GM20431 (cell line): ENCODE measurements around the gene RNF207.
"Not testable (repeated sequence)": the region's sequence is repeated elsewhere in the genome, so short reads cannot be mapped to it uniquely, and the experiment has no call there.

Source experiments
- in situ Hi-C: fragments of 300-500 bp; cut with MseI, MboI; formaldehyde crosslinking; loops from one replicate; pipeline ENCODE4 v1.15.0; 2020; ENCODE audit warnings: low sequenced_read_pairs; ENCODE audit not compliant: unreplicated experiment

The RNF207 gene

DNA sequence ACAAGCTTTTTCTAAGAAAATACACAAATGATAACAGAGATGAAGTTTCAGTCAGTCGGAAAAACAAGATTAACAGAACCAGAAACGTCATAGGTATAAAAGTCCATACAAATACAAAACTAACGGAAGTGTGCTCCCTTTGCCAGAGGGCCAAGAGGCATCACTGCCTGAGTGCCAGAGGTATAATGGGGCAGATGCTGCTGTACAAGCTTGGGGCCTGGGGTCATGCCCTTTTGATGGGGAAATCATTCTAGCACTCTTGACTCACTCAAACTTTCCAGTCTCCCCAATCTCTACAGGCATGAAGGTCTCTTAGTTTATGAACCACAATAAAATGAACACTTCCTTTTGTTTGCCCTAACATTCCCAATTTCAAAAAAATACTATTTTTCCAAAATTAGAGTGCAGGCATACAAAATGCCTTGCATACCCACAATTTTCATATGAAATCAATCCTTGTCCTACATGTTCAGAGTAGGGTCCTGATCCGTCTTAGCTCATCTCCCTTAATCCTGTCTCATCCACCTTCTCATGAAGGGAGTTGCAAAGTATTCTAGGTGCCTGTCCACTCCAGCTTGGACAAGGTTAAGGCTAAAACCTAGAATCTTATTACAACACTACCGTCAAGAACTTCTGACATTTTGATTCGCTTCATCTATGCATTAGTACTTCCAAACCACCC, 8.0 kb upstream of the RNF207 start:
- in situ Hi-C loops: no loop called here

DNA sequence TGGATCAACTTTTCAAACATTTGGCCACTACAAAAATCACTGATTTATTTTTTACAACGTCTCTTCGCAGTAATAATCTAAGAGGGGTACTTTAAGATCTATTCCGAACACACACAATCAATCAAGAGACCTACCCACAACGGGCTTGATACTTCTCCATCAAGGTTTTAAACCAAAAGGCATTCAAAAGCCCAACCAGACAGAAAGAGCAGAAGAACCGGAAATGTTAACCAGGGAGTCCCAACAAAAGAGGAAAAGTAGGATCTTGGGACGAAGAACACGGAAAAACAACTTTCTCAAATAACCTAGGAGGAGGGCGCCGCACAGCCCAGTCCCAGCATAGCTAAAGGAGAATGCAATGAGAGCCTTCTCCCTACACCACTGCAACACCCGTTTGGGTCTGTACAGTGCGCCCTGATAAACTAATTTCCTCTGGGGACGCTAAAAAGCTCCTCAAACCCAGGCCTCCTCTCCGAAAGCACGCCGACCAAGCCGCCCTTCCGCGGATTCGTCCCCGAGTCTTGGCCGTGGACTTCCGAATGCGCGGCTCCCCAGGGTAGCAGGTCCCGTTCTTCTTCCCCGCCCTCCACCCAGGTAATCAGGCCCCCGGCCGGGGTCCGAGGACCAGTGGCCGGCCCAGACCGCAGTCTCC, 7.1 kb upstream of the RNF207 start:
- in situ Hi-C loops: no loop called here

DNA sequence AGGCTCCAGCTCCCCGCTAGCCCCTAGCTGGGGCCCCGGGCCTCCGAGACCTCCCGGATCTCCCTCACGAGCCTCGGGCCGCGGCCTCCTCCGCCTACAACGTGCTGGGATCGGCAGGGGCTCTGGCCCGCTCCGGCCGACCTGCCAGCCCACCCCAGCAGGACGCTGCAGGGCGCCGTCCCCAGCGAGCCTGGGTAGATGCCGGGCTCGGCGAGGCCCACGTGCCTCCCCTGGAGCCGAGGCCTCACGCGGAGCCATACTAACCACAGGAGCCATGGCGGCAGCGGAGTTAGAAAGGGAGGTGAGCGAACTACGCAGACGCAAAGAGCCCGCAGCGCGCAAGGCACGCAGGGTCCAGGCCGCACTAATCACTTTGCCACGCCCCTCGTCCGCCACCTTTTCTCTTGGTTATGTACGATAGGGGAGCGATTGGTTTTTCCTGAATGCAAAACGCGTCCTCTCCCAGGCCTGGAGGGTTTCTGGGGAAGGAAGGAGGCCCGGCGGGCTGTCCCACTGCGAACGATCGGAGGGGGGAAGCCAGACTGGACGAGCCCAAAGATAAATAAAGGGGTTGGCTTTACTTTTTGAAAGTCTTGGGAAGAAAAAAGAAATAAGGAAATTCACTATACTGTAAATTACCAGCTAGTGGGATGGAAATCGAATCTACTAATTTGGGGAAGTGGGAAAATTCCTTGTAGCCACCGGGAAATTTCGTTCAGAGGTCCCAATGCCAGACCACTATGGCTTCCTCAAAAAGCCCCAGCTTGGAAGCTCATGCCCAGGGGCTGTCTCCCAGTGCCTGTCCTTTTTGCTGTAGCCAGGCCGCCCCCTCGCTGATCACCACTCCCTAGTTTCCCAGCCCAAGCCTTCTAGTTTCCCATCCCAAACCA, 6.4 kb upstream of the RNF207 start, which contains the start of gene RPL22:
RPL22 (minus strand) TSS at position 298 of the 890 bp plus-strand sequence; CDS start at position 276, 22 bp downstream.
- in situ Hi-C loops: no loop called here

DNA sequence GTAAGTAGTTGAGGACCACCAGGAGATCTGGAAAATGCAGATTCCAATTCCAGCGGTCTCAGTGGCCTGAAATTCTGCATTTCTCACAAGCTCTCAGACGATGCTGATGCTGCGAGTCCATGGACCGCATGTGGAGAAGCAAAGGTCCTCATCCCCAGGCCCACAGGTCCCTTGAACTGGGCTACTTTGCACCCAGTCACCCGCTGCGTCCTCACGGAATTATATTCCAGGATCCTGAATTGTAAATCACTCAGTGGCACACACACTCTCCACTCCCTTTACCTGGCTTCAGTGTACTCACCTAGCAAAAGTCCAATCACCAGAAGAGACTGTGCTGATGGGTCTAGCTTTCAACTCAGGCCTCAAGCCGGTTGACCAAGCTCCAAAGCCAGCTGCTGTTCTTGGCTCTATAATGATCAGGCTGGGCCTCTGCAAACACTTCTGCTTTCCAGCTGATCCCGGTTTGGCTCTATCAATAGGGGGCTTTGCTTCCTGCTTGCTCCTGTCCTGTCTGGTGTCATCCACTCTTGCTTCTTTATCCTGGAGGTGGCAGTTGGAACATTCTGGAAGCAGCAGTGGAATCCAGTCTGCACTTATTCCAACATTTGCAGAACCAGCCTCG, 5.6 kb upstream of the RNF207 start:
- in situ Hi-C loops: no loop called here

DNA sequence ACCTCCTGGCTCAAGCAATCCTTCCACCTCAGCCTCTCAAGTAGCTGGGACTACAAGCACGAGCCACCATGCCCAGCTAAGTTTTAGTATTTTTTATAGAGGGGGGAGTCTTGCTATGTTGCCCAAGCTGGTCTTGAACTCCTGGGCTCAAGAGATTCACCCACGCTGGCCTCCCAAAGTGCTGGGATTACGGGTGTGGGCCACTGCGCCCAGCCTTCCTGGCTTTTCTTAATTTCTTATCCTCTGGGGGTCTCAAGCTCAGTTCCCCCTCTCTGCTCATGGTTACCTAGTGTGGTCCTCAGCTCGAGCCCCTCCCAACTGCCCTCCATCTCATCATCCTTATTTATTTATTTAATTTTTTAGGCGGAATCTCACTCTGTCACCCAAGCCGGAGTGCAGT, 3.7 kb upstream of the RNF207 start:
- in situ Hi-C loops: no loop called here

DNA sequence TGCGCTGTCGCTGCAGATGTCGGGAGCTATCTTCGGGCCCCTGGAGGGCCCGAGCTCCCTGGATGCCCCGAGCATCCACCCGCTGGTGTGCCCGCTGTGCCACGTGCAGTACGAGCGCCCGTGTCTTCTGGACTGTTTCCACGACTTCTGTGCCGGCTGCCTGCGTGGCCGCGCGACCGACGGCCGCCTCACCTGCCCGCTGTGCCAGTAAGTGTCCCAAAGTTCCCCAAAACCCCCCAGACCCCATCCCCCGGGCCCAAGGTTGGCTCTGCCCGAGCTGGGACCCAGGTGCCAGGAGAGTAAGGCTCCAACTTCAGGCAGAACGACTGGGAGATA, 569 bp downstream of the RNF207 start:
- in situ Hi-C loops: no loop called here

DNA sequence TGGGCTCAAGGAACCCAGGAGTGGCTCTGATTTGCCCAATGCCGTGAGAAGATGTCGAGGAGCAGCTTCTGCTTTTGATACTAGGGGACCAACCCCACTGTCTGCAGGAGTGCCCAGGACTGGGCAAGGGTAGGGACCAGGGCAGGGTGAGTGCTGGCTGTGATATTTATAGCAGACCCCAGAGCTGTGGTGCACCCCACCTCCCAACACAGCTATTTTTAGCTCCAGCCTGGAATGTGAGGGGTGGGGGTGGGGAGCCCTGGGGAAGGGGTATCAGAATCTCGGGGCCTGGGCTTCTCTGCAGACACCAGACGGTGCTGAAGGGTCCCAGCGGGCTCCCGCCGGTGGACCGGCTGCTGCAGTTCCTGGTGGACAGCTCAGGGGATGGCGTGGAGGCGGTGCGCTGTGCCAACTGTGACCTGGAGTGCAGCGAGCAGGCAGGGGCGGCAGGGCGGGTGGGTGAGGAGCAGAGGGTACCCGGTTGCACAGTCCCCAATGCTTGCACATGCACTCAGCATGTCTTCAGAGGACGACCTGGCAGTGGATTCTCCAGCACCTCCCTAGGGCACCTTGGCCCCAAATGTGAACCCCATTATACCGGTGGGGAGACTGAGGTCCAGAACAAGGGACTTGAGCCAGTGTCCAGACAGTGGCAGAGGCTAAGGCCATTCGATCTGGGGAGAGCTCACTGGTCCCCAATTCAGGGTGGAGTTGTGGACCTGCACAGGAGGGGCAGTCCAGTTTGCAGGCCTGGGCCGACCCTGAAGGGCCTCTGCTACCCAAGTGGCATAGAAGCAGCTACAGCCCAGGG, 1.4 kb downstream of the RNF207 start:
- in situ Hi-C loops: no loop called here

DNA sequence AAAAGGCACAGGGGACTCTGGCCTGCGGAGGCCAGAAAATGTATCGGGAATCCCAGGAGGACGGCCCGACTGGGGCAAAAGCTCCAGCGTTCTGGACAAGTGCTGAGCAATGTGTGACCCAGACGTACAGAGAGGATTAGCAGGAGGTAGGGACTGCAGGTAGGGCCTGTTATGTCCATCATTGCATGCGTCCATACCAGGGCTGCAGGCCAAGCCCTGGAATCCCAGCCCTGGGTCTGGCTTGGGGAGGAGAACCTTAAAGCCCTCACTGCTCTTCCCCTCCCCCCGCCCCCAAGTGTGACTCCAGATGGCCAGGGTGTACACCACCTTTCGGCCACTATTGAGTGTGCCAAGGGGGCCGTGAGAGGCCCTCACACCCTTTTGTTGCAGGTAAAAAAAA, 2.0 kb downstream of the RNF207 start:
- in situ Hi-C loops: no loop called here

DNA sequence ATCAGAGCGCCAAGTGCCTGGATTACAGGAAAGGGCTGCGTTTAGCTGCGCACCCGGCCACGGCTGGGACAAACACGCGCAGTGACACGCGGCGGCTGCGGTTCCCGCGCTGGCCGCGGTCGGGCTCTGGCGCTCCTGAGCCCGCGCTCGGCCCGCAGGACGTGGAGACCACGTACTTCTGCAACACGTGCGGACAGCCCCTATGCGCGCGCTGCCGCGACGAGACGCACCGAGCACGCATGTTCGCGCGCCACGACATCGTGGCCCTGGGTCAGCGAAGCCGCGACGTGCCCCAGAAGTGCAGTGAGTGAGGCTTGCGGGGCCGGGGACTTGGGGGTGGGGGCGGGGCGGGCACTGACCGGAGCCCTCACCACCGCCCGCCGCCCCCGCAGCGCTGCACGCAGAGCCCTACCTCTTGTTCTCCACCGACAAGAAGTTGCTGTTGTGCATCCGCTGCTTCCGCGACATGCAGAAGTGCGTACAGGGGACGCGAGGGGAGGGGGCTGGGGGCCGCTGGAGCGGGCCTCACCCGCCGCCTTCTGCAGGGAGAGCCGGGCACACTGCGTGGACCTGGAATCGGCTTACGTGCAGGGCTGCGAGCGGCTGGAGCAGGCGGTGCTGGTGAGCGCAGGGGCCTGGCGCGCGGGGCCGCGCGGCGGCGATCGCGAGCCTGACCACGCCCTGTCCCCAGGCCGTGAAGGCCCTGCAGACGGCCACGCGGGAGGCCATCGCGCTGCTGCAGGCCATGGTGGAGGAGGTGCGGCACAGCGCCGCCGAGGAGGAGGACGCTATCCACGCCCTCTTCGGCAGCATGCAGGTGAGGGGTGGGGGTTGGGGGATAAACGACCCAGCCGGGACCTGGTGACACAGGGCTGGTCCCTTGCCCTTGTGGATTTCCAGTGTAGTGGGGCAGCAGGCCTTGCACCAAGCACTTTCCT, 3.1 kb downstream of the RNF207 start:
- in situ Hi-C loops: no loop called here

DNA sequence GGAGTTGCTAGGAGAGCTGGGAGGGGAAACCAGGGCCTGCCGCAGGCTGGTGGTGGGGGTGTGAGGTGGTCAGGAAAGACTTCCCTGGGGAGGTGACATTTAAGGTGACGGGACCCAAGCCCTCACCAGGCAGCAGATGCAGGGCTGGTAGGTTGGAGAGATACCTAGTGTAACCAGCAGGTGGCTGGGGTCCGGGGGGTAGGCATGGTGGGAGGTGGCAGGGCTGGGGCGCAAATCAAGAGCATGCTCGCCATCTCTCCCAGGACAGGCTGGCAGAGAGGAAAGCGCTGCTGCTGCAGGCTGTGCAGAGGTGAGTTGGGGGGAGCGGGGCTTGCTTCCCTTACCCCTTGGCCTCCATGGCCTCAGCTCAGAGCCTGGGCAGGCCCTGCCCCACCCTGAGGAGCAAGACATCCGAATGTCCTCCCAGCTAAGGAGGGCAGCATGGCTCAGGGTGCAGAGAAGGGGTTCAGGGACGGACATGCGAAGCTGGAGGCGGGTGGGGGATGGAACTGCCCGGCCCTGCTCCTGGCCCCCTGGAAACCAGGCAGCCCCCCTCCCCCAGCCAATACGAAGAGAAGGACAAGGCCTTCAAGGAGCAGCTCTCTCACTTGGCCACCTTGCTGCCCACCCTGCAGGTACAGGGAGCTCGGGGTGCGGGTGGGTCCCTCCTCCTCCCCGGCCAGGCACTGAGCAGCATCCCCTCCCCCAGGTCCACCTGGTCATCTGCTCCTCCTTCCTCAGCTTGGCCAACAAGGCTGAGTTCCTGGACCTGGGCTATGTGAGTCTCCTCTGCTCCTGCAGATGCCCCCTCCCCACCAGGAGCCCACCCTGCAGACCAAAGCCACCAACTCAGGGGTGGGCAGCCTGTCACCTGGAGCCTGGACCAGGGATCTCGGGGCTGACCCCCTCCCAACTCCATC, 4.0 kb downstream of the RNF207 start:
- in situ Hi-C loops: no loop called here

DNA sequence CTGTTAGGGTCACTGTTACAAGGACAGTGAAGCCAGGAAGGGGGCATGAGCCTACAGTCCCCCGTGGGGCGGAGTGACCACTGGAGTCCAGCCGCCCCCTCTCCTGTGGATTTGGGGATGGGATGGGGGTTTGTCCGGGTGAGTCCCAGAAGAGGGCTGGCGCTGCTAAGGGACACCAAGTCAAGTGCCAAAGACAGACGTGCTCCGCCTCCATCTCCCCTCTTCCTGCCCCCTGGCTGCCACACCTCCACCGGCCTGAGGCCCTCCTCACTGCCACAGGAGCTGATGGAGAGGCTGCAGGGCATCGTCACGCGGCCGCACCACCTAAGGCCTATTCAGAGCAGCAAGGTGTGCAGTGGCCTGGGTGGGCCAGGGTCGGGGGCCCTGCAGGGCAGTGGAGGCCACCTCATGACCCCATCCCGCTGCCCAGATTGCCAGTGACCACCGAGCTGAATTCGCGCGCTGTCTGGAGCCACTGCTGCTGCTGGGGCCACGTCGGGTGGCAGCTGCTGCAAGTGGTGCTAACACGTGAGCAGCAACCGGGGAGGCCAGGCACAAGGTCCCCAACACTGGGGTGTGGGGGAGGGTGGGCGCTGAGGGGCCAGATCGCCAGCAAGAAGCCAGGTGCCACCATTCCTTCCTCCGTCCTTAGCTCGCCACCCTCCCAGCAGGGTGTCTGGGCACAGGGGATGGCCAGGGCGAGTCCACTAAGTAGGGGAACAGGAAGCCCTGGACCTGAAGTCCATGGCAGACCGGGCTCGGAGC, 4.9 kb downstream of the RNF207 start:
- in situ Hi-C loops: no loop called here

DNA sequence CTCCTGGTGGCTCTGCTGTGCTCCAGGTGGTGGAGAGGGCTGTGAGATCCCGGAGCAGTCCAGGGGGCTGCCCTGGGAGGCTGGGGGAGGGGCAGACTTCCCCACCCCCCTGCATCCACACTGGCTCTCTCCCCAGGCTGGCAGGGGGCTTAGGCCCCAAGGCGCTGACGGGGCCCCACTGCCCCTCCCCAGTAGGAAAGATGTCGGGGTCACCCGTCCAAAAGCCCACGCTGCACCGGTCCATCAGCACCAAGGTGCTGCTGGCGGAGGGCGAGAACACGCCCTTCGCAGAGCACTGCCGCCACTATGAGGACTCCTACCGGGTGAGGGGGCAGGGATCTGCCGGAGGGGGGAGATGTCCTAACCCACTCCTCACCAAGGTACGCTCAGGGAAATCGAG, 5.8 kb downstream of the RNF207 start:
- in situ Hi-C loops: no loop called here

DNA sequence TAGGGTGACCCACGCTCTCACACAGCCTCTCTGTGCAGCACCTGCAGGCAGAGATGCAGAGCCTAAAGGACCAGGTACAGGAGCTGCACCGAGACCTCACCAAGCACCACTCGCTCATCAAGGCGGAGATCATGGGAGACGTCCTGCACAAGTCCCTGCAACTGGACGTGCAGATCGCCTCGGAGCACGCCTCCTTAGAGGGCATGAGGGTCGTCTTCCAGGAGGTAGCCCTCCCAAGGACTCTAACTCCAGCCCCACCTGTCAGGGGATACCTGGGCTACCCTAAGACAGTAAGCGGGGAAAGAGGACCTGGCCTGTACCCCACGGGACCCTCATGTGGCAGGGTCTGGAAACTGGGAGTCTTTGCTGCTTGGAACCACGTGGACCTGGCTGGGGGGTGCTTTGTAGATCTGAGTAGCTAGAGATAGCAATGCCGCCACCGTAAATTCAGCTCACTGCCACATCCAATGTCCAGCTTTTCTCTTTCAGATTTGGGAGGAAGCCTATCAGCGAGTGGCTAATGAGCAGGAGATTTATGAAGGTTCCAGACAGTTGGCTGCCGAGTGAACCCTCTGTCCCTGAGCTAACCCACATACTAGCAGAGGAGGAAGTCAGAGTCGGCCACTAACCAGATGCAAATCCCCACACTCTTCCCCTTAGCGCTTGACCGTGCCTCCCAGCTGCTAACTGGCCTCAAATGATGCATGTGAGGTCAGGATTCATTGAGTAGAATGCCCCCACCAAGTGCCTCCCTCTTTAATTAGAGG, 6.5 kb downstream of the RNF207 start:
- in situ Hi-C loops: no loop called here

DNA sequence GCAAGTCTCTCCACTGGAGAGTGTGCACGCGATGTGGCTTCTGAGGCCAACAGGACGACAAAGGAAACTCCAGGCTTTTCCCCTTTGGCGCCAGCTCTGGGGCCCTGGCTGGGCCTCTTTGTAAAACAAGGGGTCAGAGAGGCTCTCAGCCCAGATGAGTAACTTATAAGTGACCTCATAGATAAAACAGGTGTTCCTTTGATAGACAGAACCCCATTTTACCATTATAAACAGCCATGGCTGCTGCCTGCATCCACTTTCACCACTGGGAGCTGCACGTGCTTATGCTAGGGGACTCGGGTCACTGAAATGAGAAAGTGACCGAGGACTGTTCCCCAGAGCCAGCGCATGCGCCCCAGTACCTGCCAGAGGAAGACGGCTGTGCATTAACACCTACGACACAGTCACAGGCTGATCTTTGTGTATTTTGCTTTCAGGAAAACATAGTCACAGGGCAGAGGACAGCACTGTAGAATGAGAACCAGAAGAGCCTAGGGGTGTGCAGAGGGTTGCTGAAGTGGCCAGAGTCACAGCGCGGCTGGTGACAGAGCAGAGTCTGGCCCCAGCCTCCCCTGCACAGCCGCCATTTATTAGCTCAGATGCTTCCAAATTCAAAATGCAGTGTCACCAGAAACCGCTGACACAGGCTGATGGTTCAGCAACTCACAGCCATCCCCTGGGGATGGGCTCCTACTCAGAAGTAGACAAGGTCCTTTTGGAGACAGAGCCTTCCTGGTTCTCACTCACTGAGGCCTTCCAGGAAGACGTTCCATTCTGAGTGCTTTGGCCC, 12.7 kb downstream of the RNF207 start:
- in situ Hi-C loops: no loop called here

DNA sequence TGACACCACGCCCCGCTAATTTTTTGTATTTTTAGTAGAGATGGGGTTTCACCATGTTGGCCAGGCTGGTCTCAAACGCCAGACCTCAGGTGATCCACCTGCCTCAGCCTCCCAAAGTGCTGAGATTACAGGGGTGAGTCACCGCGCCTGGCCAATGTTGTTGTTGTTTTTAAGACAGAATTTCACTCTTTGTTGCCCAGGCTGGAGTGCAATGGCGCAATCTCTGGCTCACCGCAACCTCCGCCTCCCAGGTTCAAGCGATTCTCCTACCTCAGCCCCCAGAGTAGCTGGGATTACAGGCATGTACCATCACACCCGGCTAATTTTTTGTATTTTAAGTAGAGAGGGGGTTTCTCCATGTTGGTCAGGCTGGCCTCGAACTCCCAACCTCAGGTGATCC, 13.7 kb downstream of the RNF207 start:
- in situ Hi-C loops: not testable (repeated sequence)

DNA sequence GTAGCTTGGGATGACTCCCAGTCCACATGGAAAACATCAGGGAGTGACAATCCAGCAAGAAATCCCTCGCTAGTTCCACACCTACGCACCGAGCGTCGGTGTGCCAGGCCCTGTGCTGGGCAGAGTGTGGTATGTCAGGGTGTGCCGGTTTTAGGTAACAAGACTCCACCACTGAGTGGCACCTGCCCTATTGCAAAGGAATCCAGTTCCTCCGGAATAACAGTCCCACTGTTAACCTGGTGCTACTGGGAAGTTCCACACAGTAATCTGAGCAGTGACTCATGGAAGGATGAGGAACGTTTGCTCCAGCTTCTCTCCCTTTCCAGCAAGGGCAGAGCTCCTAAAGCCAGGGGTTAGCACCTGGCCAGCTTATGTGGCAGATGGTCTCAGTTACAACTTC, 14.3 kb downstream of the RNF207 start:
- in situ Hi-C loops: no loop called here
